DND-41 (cell line): ENCODE data around the gene TNFSF13B.

ENCODE experiments used
- CTCF ChIP-seq: IDR thresholded peaks from 2 replicates; pipeline ENCODE4 v1.5.1; 2012; ENCODE audit warnings: borderline replicate concordance, low read length, moderate library complexity, mild to moderate bottlenecking; ENCODE audit not compliant: poor library complexity, severe bottlenecking; ENCODE audit errors: extremely low read depth
- EZH2 ChIP-seq: IDR thresholded peaks from 3 replicates; pipeline ENCODE4 v1.6.1; 2012; ENCODE audit warnings: borderline replicate concordance, low read depth, mild to moderate bottlenecking, moderate library complexity, low read length, inconsistent platforms; ENCODE audit not compliant: severe bottlenecking

- TF ChIP-seq CTCF = no peak
- TF ChIP-seq EZH2 = no peak
Observed at GRCh38 chr13:108315273-108315672, 45.8 kb downstream of the TNFSF13B start.
